Liver (tissue), 9 donors: ENCODE measurements around the gene WNK1. TPM values are rescaled to one million over a fixed set of nuclear protein-coding genes. Genes with fewer than 3 reads are reported as not detected.

ENCODE experiments used
- DNase-seq: peaks from one replicate; pipeline ENCODE4 v3.0.0-alpha.2; 2017; ENCODE audit warnings: low spot score
- H3K27ac ChIP-seq, 2 donors: one replicate each; pipeline ENCODE4 v1.7.0; 2013; ENCODE audit warnings: inconsistent platforms in 2 of 2, low read length in 2 of 2, control low read depth in 1 of 2, low read depth in 1 of 2, mild to moderate bottlenecking in 1 of 2
- H3K27me3 ChIP-seq, 4 donors: one replicate each; pipeline versions ENCODE4 v1.6.1 to v1.7.0; 2013; ENCODE audit warnings: low read length in 3 of 4, inconsistent platforms in 1 of 4, mild to moderate bottlenecking in 1 of 4, moderate library complexity in 1 of 4; ENCODE audit not compliant: control insufficient read depth in 4 of 4, insufficient read depth in 4 of 4
- H3K36me3 ChIP-seq, 4 donors: one replicate each; pipeline versions ENCODE4 v1.6.1 to v1.7.0; 2013; ENCODE audit warnings: low read length in 3 of 4, mild to moderate bottlenecking in 3 of 4, low read depth in 1 of 4, moderate library complexity in 1 of 4; ENCODE audit not compliant: control insufficient read depth in 4 of 4, insufficient read depth in 3 of 4
- H3K4me1 ChIP-seq, 4 donors: one replicate each; pipeline versions ENCODE4 v1.6.1 to v1.7.0; 2013; ENCODE audit warnings: low read length in 3 of 4, mild to moderate bottlenecking in 3 of 4, moderate library complexity in 1 of 4; ENCODE audit not compliant: control insufficient read depth in 4 of 4, insufficient read depth in 4 of 4
- H3K4me3 ChIP-seq, 3 donors: one replicate each; pipeline versions ENCODE4 v1.6.1 to v1.7.0; 2013; ENCODE audit warnings: low read length in 3 of 3, control low read depth in 1 of 3, low read depth in 1 of 3, mild to moderate bottlenecking in 1 of 3
- H3K9ac ChIP-seq, 2 donors: one replicate each; pipeline ENCODE4 v1.7.0; 2013; ENCODE audit warnings: low read length in 2 of 2, mild to moderate bottlenecking in 2 of 2, moderate library complexity in 2 of 2, control low read depth in 1 of 2, low read depth in 1 of 2
- H3K9me3 ChIP-seq, 4 donors: one replicate each; pipeline versions ENCODE4 v1.6.1 to v1.7.0; 2013; ENCODE audit warnings: low read length in 3 of 4; ENCODE audit not compliant: control insufficient read depth in 4 of 4
- FOXA2 ChIP-seq: IDR thresholded peaks from 2 replicates; pipeline ENCODE4 v1.6.1; 2016; ENCODE audit warnings: antibody characterized with exemption
- HNF4A ChIP-seq, 2 donors: conservative IDR thresholded peaks; 2 replicates each; pipeline ENCODE4 v1.6.1; 2016; ENCODE audit warnings: antibody characterized with exemption in 2 of 2, mild to moderate bottlenecking in 2 of 2
- HNF4G ChIP-seq: IDR thresholded peaks from 2 replicates; pipeline ENCODE4 v1.6.1; 2016; ENCODE audit warnings: antibody characterized with exemption
- NR2F2 ChIP-seq: IDR thresholded peaks from 2 replicates; pipeline ENCODE4 v1.6.1; 2016; ENCODE audit warnings: antibody characterized with exemption
- RAD21 ChIP-seq, 2 donors: IDR thresholded peaks; 2 replicates each; pipeline ENCODE4 v1.6.1; 2016; ENCODE audit warnings: antibody characterized with exemption in 2 of 2, mild to moderate bottlenecking in 2 of 2
- RXRA ChIP-seq, 2 donors: IDR thresholded peaks; 2 replicates each; pipeline ENCODE4 v1.6.1; 2017 to 2018; ENCODE audit warnings: antibody characterized with exemption in 2 of 2, mild to moderate bottlenecking in 1 of 2
- SP1 ChIP-seq: IDR thresholded peaks from 2 replicates; pipeline ENCODE4 v1.6.1; 2018; ENCODE audit warnings: antibody characterized with exemption, mild to moderate bottlenecking
- TAF1 ChIP-seq: conservative IDR thresholded peaks from 2 replicates; pipeline ENCODE4 v1.6.1; 2016; ENCODE audit warnings: antibody characterized with exemption, mild to moderate bottlenecking
- YY1 ChIP-seq: IDR thresholded peaks from 2 replicates; pipeline ENCODE4 v1.6.1; 2016; ENCODE audit warnings: antibody characterized with exemption, mild to moderate bottlenecking
- WGBS: extraction: QIAGEN DNeasy Blood & Tissue Kit; methylation state at CpG from one replicate; pipeline ENCODE4 v1.1.7; 2013; 5-methylcytosine and 5-hydroxymethylcytosine counted together
- polyA plus RNA-seq, 2 donors: library from polyadenylated mRNA; stranded (reverse) in 1 of 2; unstranded in 1 of 2; fragments of 200-250 nt in 1 of 2; fragments of >200 nt in 1 of 2; fragmentation: Nextera tagmentation in 1 of 2; extraction: Ambion mirVana in 1 of 2; gene quantifications; one replicate each; pipeline versions ENCODE4 v1.2.1 to v1.2.3, GENCODE V29; 2013 to 2015
- total RNA-seq, 2 donors: library from RNA; depleted of rRNA; stranded (reverse); fragments of >200 nt; gene quantifications; one replicate each; pipeline ENCODE4 v1.2.3, GENCODE V29; 2014
- TF ChIP-seq, protein P1 (sequence below): IDR thresholded peaks from 2 replicates; pipeline ENCODE4 v1.6.1; 2016; ENCODE audit warnings: antibody characterized with exemption
- TF ChIP-seq, protein P2 (sequence below): fragments of 150-350 bp; IDR thresholded peaks from 2 replicates; pipeline ENCODE4 v1.5.1; 2017; ENCODE audit warnings: improper control_type of control experiment, low read depth, low read length; ENCODE audit not compliant: missing input control
- TF ChIP-seq, protein P3 (sequence below): IDR thresholded peaks from 2 replicates; pipeline ENCODE4 v1.6.1; 2016; ENCODE audit warnings: antibody characterized with exemption
- TF ChIP-seq, protein P4 (sequence below): IDR thresholded peaks from 2 replicates; pipeline ENCODE4 v1.6.1; 2016; ENCODE audit warnings: antibody characterized with exemption, mild to moderate bottlenecking
- donor health status: healthy.
- donor health status: healthy.
- donor health status: healthy.
- donor health status: healthy.
- donor health status: healthy.

WNK1 gene
- total and polyA plus RNA-seq, 4 donors = 22.4 to 299 (median 53.8) TPM

DNA sequence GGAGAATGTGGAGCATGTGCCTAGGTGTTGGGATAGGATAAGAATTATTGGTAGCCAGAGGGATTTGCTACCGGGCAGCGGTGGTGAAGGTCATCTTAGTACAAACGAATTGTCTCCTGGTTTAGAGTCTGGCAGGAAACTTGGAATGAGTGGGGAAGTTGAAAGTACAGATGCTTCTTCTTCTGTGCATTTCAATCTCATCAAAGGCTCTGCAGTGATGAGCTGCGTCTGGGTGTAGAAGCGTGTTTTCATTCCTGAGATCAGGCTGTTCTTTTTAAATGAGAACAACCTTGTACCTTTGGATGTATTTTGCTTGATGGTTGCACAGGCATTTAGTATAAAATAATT, 2.1 kb downstream of the WNK1 start:
- no peaks in the 10 kb centered on the region for H3K36me3 ChIP-seq
- peaks cover 2 to 45% (median 23%) of the 10 kb centered on the region in 4 donors for H3K4me1 ChIP-seq
- no peaks in the 10 kb centered on the region for H3K9me3 ChIP-seq
- H3K27me3 ChIP-seq = no peaks in the 10 kb centered on the region
- H3K27ac ChIP-seq = peak overlapping the region; percentile 93 to 97
- H3K9ac ChIP-seq = peak overlapping the region; percentile 66 to 75
- DNase-seq = no peak
- TF ChIP-seq HNF4A (conservative IDR thresholded peaks at IDR 0.05) (no peak), RXRA (IDR thresholded peaks at IDR 0.05) (peak in 1 of 2 donors; percentile 12)
- TF ChIP-seq, protein P1, sequence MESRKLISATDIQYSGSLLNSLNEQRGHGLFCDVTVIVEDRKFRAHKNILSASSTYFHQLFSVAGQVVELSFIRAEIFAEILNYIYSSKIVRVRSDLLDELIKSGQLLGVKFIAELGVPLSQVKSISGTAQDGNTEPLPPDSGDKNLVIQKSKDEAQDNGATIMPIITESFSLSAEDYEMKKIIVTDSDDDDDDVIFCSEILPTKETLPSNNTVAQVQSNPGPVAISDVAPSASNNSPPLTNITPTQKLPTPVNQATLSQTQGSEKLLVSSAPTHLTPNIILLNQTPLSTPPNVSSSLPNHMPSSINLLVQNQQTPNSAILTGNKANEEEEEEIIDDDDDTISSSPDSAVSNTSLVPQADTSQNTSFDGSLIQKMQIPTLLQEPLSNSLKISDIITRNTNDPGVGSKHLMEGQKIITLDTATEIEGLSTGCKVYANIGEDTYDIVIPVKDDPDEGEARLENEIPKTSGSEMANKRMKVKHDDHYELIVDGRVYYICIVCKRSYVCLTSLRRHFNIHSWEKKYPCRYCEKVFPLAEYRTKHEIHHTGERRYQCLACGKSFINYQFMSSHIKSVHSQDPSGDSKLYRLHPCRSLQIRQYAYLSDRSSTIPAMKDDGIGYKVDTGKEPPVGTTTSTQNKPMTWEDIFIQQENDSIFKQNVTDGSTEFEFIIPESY = no peak
- peak overlapping the region; percentile 74 to 100 (median 83) for H3K4me3 ChIP-seq
- WGBS = 1% methylated on average over 5 of the region's 5 CpGs

DNA sequence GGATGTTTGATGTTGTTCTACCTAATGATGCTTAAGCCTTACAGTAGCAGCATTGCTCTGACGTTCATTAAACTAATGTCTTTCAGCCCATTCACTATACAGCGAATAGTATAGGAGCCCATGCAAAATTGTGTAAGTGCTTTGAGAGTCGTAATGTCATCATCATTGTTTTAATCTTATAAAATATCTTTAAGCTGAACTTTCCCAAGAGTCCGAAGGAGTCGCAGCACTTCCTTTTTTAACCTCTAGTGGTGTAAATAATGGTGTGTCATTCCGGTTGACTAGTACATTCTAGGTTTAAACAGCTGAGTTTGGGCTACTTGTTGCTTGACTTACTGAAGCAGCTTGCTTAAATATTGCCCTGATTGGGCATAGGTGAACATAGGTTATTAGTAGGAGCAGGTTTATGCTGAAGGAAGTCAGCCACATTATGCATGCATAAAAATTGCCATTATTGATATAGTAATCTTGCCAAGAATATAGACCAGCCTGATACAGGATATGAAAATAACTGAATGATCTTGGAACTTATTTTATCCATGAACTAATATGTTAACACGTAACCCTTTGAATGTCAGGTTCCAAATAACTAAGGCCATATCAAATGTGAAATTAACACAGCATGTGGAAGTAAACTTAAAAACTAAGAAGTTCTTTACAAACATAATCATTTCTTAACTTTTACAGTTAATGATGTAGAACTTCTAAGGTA, 2.6 kb downstream of the WNK1 start:
- no peaks in the 10 kb centered on the region for H3K9me3 ChIP-seq
- no peaks in the 10 kb centered on the region for H3K27me3 ChIP-seq
- H3K36me3 ChIP-seq = no peaks in the 10 kb centered on the region
- TF ChIP-seq RAD21 (IDR thresholded peaks at IDR 0.05) = peak in 1 of 2 donors; percentile 54
- TF ChIP-seq, protein P2, sequence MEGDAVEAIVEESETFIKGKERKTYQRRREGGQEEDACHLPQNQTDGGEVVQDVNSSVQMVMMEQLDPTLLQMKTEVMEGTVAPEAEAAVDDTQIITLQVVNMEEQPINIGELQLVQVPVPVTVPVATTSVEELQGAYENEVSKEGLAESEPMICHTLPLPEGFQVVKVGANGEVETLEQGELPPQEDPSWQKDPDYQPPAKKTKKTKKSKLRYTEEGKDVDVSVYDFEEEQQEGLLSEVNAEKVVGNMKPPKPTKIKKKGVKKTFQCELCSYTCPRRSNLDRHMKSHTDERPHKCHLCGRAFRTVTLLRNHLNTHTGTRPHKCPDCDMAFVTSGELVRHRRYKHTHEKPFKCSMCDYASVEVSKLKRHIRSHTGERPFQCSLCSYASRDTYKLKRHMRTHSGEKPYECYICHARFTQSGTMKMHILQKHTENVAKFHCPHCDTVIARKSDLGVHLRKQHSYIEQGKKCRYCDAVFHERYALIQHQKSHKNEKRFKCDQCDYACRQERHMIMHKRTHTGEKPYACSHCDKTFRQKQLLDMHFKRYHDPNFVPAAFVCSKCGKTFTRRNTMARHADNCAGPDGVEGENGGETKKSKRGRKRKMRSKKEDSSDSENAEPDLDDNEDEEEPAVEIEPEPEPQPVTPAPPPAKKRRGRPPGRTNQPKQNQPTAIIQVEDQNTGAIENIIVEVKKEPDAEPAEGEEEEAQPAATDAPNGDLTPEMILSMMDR = peak; percentile 47
- TF ChIP-seq HNF4A (conservative IDR thresholded peaks at IDR 0.05) = no peak
- WGBS = 3% methylated on average over 7 of the region's 7 CpGs
- peaks cover 2 to 45% (median 23%) of the 10 kb centered on the region in 4 donors for H3K4me1 ChIP-seq
- peak overlapping the region; percentile 75 to 100 (median 83) for H3K4me3 ChIP-seq
- DNase-seq = no peak
- peak overlapping the region; percentile 23 to 97 for H3K27ac ChIP-seq
- peak overlapping the region; percentile 75 to 78 for H3K9ac ChIP-seq

DNA sequence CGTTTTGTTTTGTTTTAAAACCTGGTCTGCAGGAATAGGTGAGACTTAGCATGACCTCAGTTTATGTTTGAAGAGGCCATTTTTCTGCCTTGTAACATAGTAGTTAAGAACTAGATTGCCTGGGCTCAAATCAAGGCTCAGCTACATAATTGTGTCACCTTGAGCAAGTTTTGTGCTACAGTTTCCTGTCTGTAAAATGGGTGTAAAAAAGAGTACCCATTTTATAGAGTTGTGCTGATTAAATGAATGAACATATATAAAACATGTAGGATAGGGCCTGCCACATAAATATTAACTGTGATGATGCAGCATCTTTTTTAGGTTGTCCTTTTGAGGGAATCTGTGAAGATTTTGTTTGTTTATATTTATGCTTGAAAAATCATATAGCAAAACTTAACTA, 7.2 kb downstream of the WNK1 start:
- Histone ChIP-seq H3K27me3 (no peaks in the 10 kb centered on the region), H3K4me3 (no peak overlapping the region), H3K36me3 (no peaks in the 10 kb centered on the region), H3K27ac (no peak overlapping the region), H3K4me1 (peaks cover 2 to 22% (median 12%) of the 10 kb centered on the region in 4 donors), H3K9ac (no peak overlapping the region), H3K9me3 (no peaks in the 10 kb centered on the region)
- 74% methylated on average over 1 of the region's 1 CpG for WGBS
- DNase-seq = no peak
- TF ChIP-seq, protein P3, sequence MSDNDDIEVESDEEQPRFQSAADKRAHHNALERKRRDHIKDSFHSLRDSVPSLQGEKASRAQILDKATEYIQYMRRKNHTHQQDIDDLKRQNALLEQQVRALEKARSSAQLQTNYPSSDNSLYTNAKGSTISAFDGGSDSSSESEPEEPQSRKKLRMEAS = no peak
- TF ChIP-seq TAF1 (no peak), YY1 (no peak), RAD21 (IDR thresholded peaks at IDR 0.05) (no peak), NR2F2 (no peak), HNF4G (no peak), HNF4A (conservative IDR thresholded peaks at IDR 0.05) (no peak), FOXA2 (no peak), SP1 (no peak)
- TF ChIP-seq, protein P1 = no peak
- TF ChIP-seq, protein P4, sequence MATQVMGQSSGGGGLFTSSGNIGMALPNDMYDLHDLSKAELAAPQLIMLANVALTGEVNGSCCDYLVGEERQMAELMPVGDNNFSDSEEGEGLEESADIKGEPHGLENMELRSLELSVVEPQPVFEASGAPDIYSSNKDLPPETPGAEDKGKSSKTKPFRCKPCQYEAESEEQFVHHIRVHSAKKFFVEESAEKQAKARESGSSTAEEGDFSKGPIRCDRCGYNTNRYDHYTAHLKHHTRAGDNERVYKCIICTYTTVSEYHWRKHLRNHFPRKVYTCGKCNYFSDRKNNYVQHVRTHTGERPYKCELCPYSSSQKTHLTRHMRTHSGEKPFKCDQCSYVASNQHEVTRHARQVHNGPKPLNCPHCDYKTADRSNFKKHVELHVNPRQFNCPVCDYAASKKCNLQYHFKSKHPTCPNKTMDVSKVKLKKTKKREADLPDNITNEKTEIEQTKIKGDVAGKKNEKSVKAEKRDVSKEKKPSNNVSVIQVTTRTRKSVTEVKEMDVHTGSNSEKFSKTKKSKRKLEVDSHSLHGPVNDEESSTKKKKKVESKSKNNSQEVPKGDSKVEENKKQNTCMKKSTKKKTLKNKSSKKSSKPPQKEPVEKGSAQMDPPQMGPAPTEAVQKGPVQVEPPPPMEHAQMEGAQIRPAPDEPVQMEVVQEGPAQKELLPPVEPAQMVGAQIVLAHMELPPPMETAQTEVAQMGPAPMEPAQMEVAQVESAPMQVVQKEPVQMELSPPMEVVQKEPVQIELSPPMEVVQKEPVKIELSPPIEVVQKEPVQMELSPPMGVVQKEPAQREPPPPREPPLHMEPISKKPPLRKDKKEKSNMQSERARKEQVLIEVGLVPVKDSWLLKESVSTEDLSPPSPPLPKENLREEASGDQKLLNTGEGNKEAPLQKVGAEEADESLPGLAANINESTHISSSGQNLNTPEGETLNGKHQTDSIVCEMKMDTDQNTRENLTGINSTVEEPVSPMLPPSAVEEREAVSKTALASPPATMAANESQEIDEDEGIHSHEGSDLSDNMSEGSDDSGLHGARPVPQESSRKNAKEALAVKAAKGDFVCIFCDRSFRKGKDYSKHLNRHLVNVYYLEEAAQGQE = no peak
- TF ChIP-seq, protein P2 = no peak
